Measurements from ENCODE around the gene SNED1.

Gene SNED1

GRCh38 chr2:241133436-241133820 lies 135.0 kb downstream of the SNED1 start:
- DNase-seq: no peak

- no peak for DNase-seq
Measured at GRCh38 chr2:241134711-241135110, 136.3 kb downstream of the SNED1 start.

- no peak for DNase-seq
Measured at GRCh38 chr2:241135737-241136136, 137.3 kb downstream of the SNED1 start.

GRCh38 chr2:241136191-241136590 lies 137.8 kb downstream of the SNED1 start:
- no peak for DNase-seq

GRCh38 chr2:241136661-241137260 lies 138.3 kb downstream of the SNED1 start:
- no peak for DNase-seq

- no peak for DNase-seq
Measured at GRCh38 chr2:241137276-241138190, 139.1 kb downstream of the SNED1 start.

GRCh38 chr2:241138471-241138870 lies 140.1 kb downstream of the SNED1 start:
- no peak for DNase-seq

- no peak for DNase-seq
Measured at GRCh38 chr2:241139531-241140444, 141.4 kb downstream of the SNED1 start.

GRCh38 chr2:241140445-241140840 lies 142.0 kb downstream of the SNED1 start:
- DNase-seq: no peak

- DNase-seq: no peak
Measured at GRCh38 chr2:241141214-241141770, 142.9 kb downstream of the SNED1 start.

- no peak for DNase-seq
Measured at GRCh38 chr2:241142063-241142462, 143.6 kb downstream of the SNED1 start.

GRCh38 chr2:241142593-241142992 lies 144.2 kb downstream of the SNED1 start:
- DNase-seq: no peak
